ENCODE data around the gene FAM234B. TPM values are rescaled to one million over a fixed set of nuclear protein-coding genes. Genes with fewer than 3 reads are reported as not detected.
A peak's percentile ranks its signal among the peaks of the same experiment; 100 is the strongest.

The FAM234B gene
- total RNA-seq, 1 experiment from 2014 or later, result 25.9 TPM

- Mint-ChIP-seq H3K36me3 (no peaks in the 10 kb centered on the region), H3K4me3 (no peak overlapping the region), H3K27me3 (ENCODE audit: low read depth) (no peaks in the 10 kb centered on the region), H3K9me3 (no peaks in the 10 kb centered on the region), H3K27ac (no peak overlapping the region; the same call in 1 of the 2 replicates), H3K4me1 (peaks cover 8% of the 10 kb centered on the region)
- TF ChIP-seq MXD4 (CRISPR knock-in tag; IDR thresholded peaks at IDR 0.05; ENCODE audit: borderline replicate concordance) (no peak), TEAD1 (CRISPR knock-in tag; IDR thresholded peaks at IDR 0.05) (peak; percentile 55; the same call in 1 of the 2 replicates), ZNF121 (CRISPR knock-in tag; IDR thresholded peaks at IDR 0.05) (no peak)
- DNase-seq (ENCODE audit: low spot score) (no peak), ATAC-seq (peak; percentile 78)
- POLR2A ChIA-PET, result no interaction called here
- CTCF ChIA-PET, result interaction anchor here (0.7 to 2.2 kb wide), 8 partner anchors 21 to 1110 kb away, joined by 3 to 7 read pairs (median 4); no protein-coding TSS in a partner anchor
Measured at GRCh38 chr12:13028825-13029570, 15.2 kb upstream of the FAM234B start.

GRCh38 chr12:13030541-13031291, 13.5 kb upstream of the FAM234B start:
- H3K9me3 Mint-ChIP-seq, result no peaks in the 10 kb centered on the region
- CTCF ChIA-PET, result interaction anchor here (1.0 to 1.5 kb wide), 3 partner anchors 13 to 49 kb away, joined by 3 read pairs; partner anchors contain the start of gene FAM234B

GRCh38 chr12:13032164-13032563, 12.0 kb upstream of the FAM234B start:
- ChIA-PET CTCF (interaction anchor here (1.5 kb wide), 1 partner anchor 12 kb away, joined by 3 read pairs; the partner anchor contains the start of gene FAM234B), POLR2A (no interaction called here)
- no peak for TF ChIP-seq CBFB (CRISPR knock-in tag; IDR thresholded peaks at IDR 0.05; ENCODE audit: low read depth)
- no peak for TF ChIP-seq MAX (CRISPR knock-in tag; IDR thresholded peaks at IDR 0.05)
- no peak for TF ChIP-seq RELA (CRISPR knock-in tag; IDR thresholded peaks at IDR 0.05; ENCODE audit: borderline replicate concordance)
- no peak for TF ChIP-seq CDX4 (CRISPR knock-in tag; IDR thresholded peaks at IDR 0.05; ENCODE audit: borderline replicate concordance)
- TF ChIP-seq SMAD4 (CRISPR knock-in tag; IDR thresholded peaks at IDR 0.05), result no peak
- TF ChIP-seq SMAD3 (CRISPR knock-in tag; IDR thresholded peaks at IDR 0.05; ENCODE audit: borderline replicate concordance), result no peak
- no peak for TF ChIP-seq ZNF671 (CRISPR knock-in tag; IDR thresholded peaks at IDR 0.05)
- TF ChIP-seq ZMAT4 (CRISPR knock-in tag; IDR thresholded peaks at IDR 0.05), result no peak
- no peaks in the 10 kb centered on the region for H3K36me3 Mint-ChIP-seq
- H3K27ac Mint-ChIP-seq, result no peak overlapping the region
- no peak overlapping the region for H3K4me3 Mint-ChIP-seq
- no peak for DNase-seq (ENCODE audit: low spot score)
- ATAC-seq, result no peak
- H3K9me3 Mint-ChIP-seq, result no peaks in the 10 kb centered on the region
- H3K4me1 Mint-ChIP-seq, result peaks cover 5% of the 10 kb centered on the region
- no peaks in the 10 kb centered on the region for H3K27me3 Mint-ChIP-seq (ENCODE audit: low read depth)

More at GRCh38 chr12:13030541-13031291, 13.5 kb upstream of the FAM234B start:
- POLR2A ChIA-PET, result no interaction called here
- no peaks in the 10 kb centered on the region for H3K36me3 Mint-ChIP-seq
- no peak overlapping the region for H3K27ac Mint-ChIP-seq
- H3K4me3 Mint-ChIP-seq, result no peak overlapping the region
- peaks cover 8% of the 10 kb centered on the region for H3K4me1 Mint-ChIP-seq
- ATAC-seq (no peak), DNase-seq (ENCODE audit: low spot score) (no peak)
- H3K27me3 Mint-ChIP-seq (ENCODE audit: low read depth), result no peaks in the 10 kb centered on the region
- TF ChIP-seq RELA (CRISPR knock-in tag; IDR thresholded peaks at IDR 0.05; ENCODE audit: borderline replicate concordance) (no peak), ZBTB21 (CRISPR knock-in tag; IDR thresholded peaks at IDR 0.05; ENCODE audit: borderline replicate concordance) (no peak), MLX (CRISPR knock-in tag; IDR thresholded peaks at IDR 0.05) (no peak), USF2 (CRISPR knock-in tag; IDR thresholded peaks at IDR 0.05) (no peak), USF1 (CRISPR knock-in tag; IDR thresholded peaks at IDR 0.05) (no peak), MAX (CRISPR knock-in tag; IDR thresholded peaks at IDR 0.05) (no peak), KAT7 (CRISPR knock-in tag; IDR thresholded peaks at IDR 0.05; ENCODE audit: borderline replicate concordance) (no peak)

All from WTC11 (cell line).